Tibial nerve (tissue), 4 donors: Measurements from ENCODE around the gene LRP8. TPM values are rescaled to one million over a fixed set of nuclear protein-coding genes. Genes with fewer than 3 reads are reported as not detected.

ENCODE experiments used
- DNase-seq, 2 donors: peaks; one replicate each; pipeline ENCODE4 v3.0.0-alpha.2; 2019; ENCODE audit warnings: low spot score in 2 of 2
- H3K27ac ChIP-seq, 4 donors: fragments of 200-600 bp; sonication (generic) in 3 of 4; one replicate each; pipeline ENCODE4 v1.5.1; 2017 to 2019; ENCODE audit warnings: mild to moderate bottlenecking in 1 of 4
- H3K27me3 ChIP-seq, 2 donors: fragments of 200-600 bp; sonication (generic) in 1 of 2; one replicate each; pipeline versions ENCODE4 v1.5.1 to v1.6.0; 2017 to 2019
- H3K36me3 ChIP-seq, 3 donors: fragments of 200-600 bp; sonication (generic); one replicate each; pipeline ENCODE4 v1.5.1; 2018 to 2019
- H3K4me1 ChIP-seq, 4 donors: fragments of 200-600 bp; sonication (generic) in 3 of 4; one replicate each; pipeline ENCODE4 v1.5.1; 2017 to 2019
- H3K4me3 ChIP-seq, 4 donors: fragments of 200-600 bp; sonication (generic) in 3 of 4; one replicate each; pipeline ENCODE4 v1.5.1; 2017 to 2019; ENCODE audit warnings: mild to moderate bottlenecking in 1 of 4, moderate library complexity in 1 of 4
- H3K9me3 ChIP-seq, 4 donors: fragments of 200-600 bp; sonication (generic) in 3 of 4; one replicate each; pipeline ENCODE4 v1.5.1; 2017 to 2019
- CTCF ChIP-seq, 5 experiments: fragments of 200-600 bp in 3 of 5; fragments of 450-650 bp in 2 of 5; sonication (generic) in 3 of 5; IDR thresholded peaks; one replicate each; pipeline ENCODE4 v1.5.1; 2016 to 2019; ENCODE audit warnings: antibody characterized with exemption in 5 of 5, mild to moderate bottlenecking in 3 of 5, moderate library complexity in 2 of 5
- EP300 ChIP-seq, 2 donors: sonication (generic); formaldehyde crosslinking; IDR thresholded peaks; one replicate each; pipeline ENCODE4 v1.6.1; 2017; ENCODE audit warnings: antibody characterized with exemption in 2 of 2, mild to moderate bottlenecking in 1 of 2
- POLR2A ChIP-seq, 2 donors: fragments of 450-650 bp; IDR thresholded peaks; one replicate each; pipeline ENCODE4 v1.6.1; 2017; ENCODE audit warnings: antibody characterized with exemption in 2 of 2, mild to moderate bottlenecking in 2 of 2, moderate library complexity in 2 of 2
- WGBS, 2 donors: methylation state at CpG; one replicate each; pipeline ENCODE4 v1.1.5; 2018; 5-methylcytosine and 5-hydroxymethylcytosine counted together
- total RNA-seq, 4 donors: library from RNA; depleted of rRNA; stranded (reverse); fragments of >200 nt; gene quantifications; one replicate each; pipeline ENCODE4 v1.1.0, GENCODE V29; 2016

LRP8 gene
- total RNA-seq, 4 donors from 2014 or later = 2.2 to 15.0 (median 2.5) TPM

GRCh38 chr1:53198241-53198651 is 129.6 kb downstream of the LRP8 start:
- H3K27ac ChIP-seq = peak overlapping the region; percentile 93 to 100 (median 99)
- 36 to 37% methylated on average over 4 of the region's 4 CpGs for WGBS, 2 donors

GRCh38 chr1:53197291-53198200 is 130.3 kb downstream of the LRP8 start:
- peaks cover 0 to 43% (median 14%) of the 10 kb centered on the region in 4 donors for H3K4me1 ChIP-seq
- H3K36me3 ChIP-seq = peaks cover 0 to 22% (median 6%) of the 10 kb centered on the region in 3 donors
- no peak for DNase-seq
- 29 to 31% methylated on average over 13 of the region's 13 CpGs for WGBS, 2 donors
- H3K9me3 ChIP-seq = no peaks in the 10 kb centered on the region
- H3K4me3 ChIP-seq = peak overlapping the region; percentile 91 to 100 (median 94)
- no peaks in the 10 kb centered on the region for H3K27me3 ChIP-seq
- H3K27ac ChIP-seq = peak overlapping the region; percentile 93 to 100 (median 99)
- no peak for TF ChIP-seq POLR2A (IDR thresholded peaks at IDR 0.05)
- TF ChIP-seq EP300 (IDR thresholded peaks at IDR 0.05) = no peak
- TF ChIP-seq CTCF (IDR thresholded peaks at IDR 0.05) = no peak

More at GRCh38 chr1:53198241-53198651, 129.6 kb downstream of the LRP8 start:
- no peaks in the 10 kb centered on the region for H3K27me3 ChIP-seq
- peak in 1 of 2 donors; percentile 68 for DNase-seq
- H3K36me3 ChIP-seq = peaks cover 0 to 29% (median 6%) of the 10 kb centered on the region in 3 donors
- peak overlapping the region in 1 of 4 donors; percentile 100 for H3K4me3 ChIP-seq
- peak in 1 of 2 donors; percentile 82 for TF ChIP-seq EP300 (IDR thresholded peaks at IDR 0.05)
- no peak for TF ChIP-seq POLR2A (IDR thresholded peaks at IDR 0.05)
- TF ChIP-seq CTCF (IDR thresholded peaks at IDR 0.05) = no peak
- peaks cover 0 to 43% (median 14%) of the 10 kb centered on the region in 4 donors for H3K4me1 ChIP-seq
- H3K9me3 ChIP-seq = no peaks in the 10 kb centered on the region

GRCh38 chr1:53196485-53197290 is 131.2 kb downstream of the LRP8 start, which contains the start of gene CPT2:
Gene CPT2, plus strand, starts transcription at chr1:53196824. Its CDS starts 120 bp downstream, at chr1:53196944.
- peaks cover 0 to 43% (median 14%) of the 10 kb centered on the region in 4 donors for H3K4me1 ChIP-seq

GRCh38 chr1:53196017-53196484 is 131.8 kb downstream of the LRP8 start:
- H3K27ac ChIP-seq = peak overlapping the region; percentile 93 to 100 (median 99)
- H3K4me1 ChIP-seq = peaks cover 0 to 43% (median 14%) of the 10 kb centered on the region in 4 donors

More at GRCh38 chr1:53196485-53197290, 131.2 kb downstream of the LRP8 start, which contains the start of gene CPT2:
- no peaks in the 10 kb centered on the region for H3K9me3 ChIP-seq
- peaks cover 0 to 13% (median 0%) of the 10 kb centered on the region in 3 donors for H3K36me3 ChIP-seq
- peak within 1 kb of the TSS; percentile 93 to 100 (median 99) for H3K27ac ChIP-seq
- TF ChIP-seq EP300 (IDR thresholded peaks at IDR 0.05) (peak; percentile 46 to 98), CTCF (IDR thresholded peaks at IDR 0.05) (peak in 2 of 5 experiments; percentile 29 to 57), POLR2A (IDR thresholded peaks at IDR 0.05) (peak; percentile 98 to 99)
- peak within 1 kb of the TSS; percentile 91 to 100 (median 94) for H3K4me3 ChIP-seq
- DNase-seq = peak; percentile 85 to 91
- H3K27me3 ChIP-seq = no peaks in the 10 kb centered on the region
- 0 to 1% methylated on average over 29 to 36 of the region's 57 CpGs for WGBS, 2 donors

More at GRCh38 chr1:53196017-53196484, 131.8 kb downstream of the LRP8 start:
- 31 to 32% methylated on average over 9 of the region's 9 CpGs for WGBS, 2 donors
- DNase-seq = no peak
- Histone ChIP-seq H3K4me3 (peak overlapping the region; percentile 91 to 100 (median 94)), H3K9me3 (no peaks in the 10 kb centered on the region), H3K36me3 (peaks cover 0 to 7% (median 0%) of the 10 kb centered on the region in 3 donors), H3K27me3 (no peaks in the 10 kb centered on the region)
- TF ChIP-seq POLR2A (IDR thresholded peaks at IDR 0.05) = no peak
- no peak for TF ChIP-seq EP300 (IDR thresholded peaks at IDR 0.05)
- no peak for TF ChIP-seq CTCF (IDR thresholded peaks at IDR 0.05)
